Caco-2 (cell line): ENCODE data around the gene VPS39. TPM values are rescaled to one million over a fixed set of nuclear protein-coding genes. Genes with fewer than 3 reads are reported as not detected.

Experiments used
- BruUV-seq: library from RNA; stranded (reverse); fragments of 400-500 nt; replicated peaks from 2 replicates; lab custom pipeline; 2021; lab: Mats Ljungman, UMichigan
- CTCF ChIA-PET: fragments of 300-600 bp; sonication (Branson Sonifier 250); formaldehyde crosslinking; loops from one replicate; lab custom pipeline; 2022; ENCODE audit warnings: antibody characterized with exemption; lab: Charles Lee
- POLR2A ChIA-PET: fragments of 300-600 bp; sonication (Branson Sonifier 250); formaldehyde crosslinking; loops from one replicate; lab custom pipeline; 2022; ENCODE audit warnings: antibody characterized with exemption; lab: Charles Lee
- DNase-seq, 2 experiments: peaks; one replicate each; pipeline versions ENCODE4 v3.0.0 to v3.0.0-alpha.2; 2020 to 2022
- H3K27me3 ChIP-seq: replicated peaks from 2 replicates; pipeline ENCODE4 v1.6.0; 2011; ENCODE audit warnings: low read length; ENCODE audit not compliant: control insufficient read depth, insufficient read depth
- H3K36me3 ChIP-seq: 2 replicates; pipeline ENCODE4 v1.5.1; 2011; ENCODE audit warnings: low read length; ENCODE audit not compliant: control insufficient read depth, insufficient read depth
- H3K4me1 ChIP-seq: fragments of 250-450 bp; sonication (Bioruptor Pico); 2 replicates; pipeline ENCODE4 v1.5.1; 2020; ENCODE audit warnings: mild to moderate bottlenecking
- H3K4me3 ChIP-seq: 2 replicates; pipeline ENCODE4 v1.5.1; 2011; ENCODE audit warnings: low read depth, mild to moderate bottlenecking, control low read depth, low read length
- H3K9me3 ChIP-seq: fragments of 250-450 bp; sonication (Bioruptor Pico); 2 replicates; pipeline ENCODE4 v1.5.1; 2020; ENCODE audit warnings: mild to moderate bottlenecking, moderate library complexity
- H3K27ac Mint-ChIP-seq: one replicate; pipeline ENCODE4 v1.8.0; 2022; ENCODE audit warnings: mixed read lengths; ENCODE audit not compliant: unreplicated experiment
- H3K27me3 Mint-ChIP-seq: one replicate; pipeline ENCODE4 v1.8.0; 2022; ENCODE audit warnings: mixed read lengths; ENCODE audit not compliant: insufficient read depth, unreplicated experiment
- H3K36me3 Mint-ChIP-seq: one replicate; pipeline ENCODE4 v1.8.0; 2022; ENCODE audit warnings: mild to moderate bottlenecking, mixed read lengths; ENCODE audit not compliant: insufficient read depth, unreplicated experiment
- H3K4me1 Mint-ChIP-seq: one replicate; pipeline ENCODE4 v1.8.0; 2022; ENCODE audit warnings: low read depth, mixed read lengths; ENCODE audit not compliant: unreplicated experiment
- H3K4me3 Mint-ChIP-seq: one replicate; pipeline ENCODE4 v1.8.0; 2022; ENCODE audit warnings: mild to moderate bottlenecking, moderate library complexity, mixed read lengths; ENCODE audit not compliant: unreplicated experiment
- H3K9me3 Mint-ChIP-seq: one replicate; pipeline ENCODE4 v1.8.0; 2022; ENCODE audit warnings: mixed read lengths; ENCODE audit not compliant: unreplicated experiment
- intact Hi-C: fragments of 100-400 bp; cut with micrococcal nuclease; formaldehyde crosslinking; loops from one replicate; pipeline ENCODE4 v1.10.0; 2022; ENCODE audit not compliant: unreplicated experiment
- total RNA-seq: library from RNA; stranded (reverse); gene quantifications from 2 replicates; pipeline ENCODE4 v1.2.3, GENCODE V29; 2022
- TF ChIP-seq, protein P1 (sequence below), 2 experiments: fragments of 200-600 bp in 1 of 2; IDR thresholded peaks; 1 replicate in 1 of 2; 2 replicates in 1 of 2; pipeline versions ENCODE4 v1.5.1 to v1.8.0; 2011 to 2022; ENCODE audit warnings: antibody characterized with exemption in 1 of 2, control low read depth in 1 of 2, inconsistent platforms in 1 of 2, low read depth in 1 of 2, low read length in 1 of 2, mild to moderate bottlenecking in 1 of 2, moderate library complexity in 1 of 2; ENCODE audit not compliant: insufficient read depth in 1 of 2, severe bottlenecking in 1 of 2, unreplicated experiment in 1 of 2

VPS39 gene
- total RNA-seq, 1 experiment from 2014 or later: 48.4 TPM

GRCh38 chr15:42140383-42141070, 67.6 kb downstream of the VPS39 start:
- no peak overlapping the region for H3K27ac Mint-ChIP-seq
- no peak overlapping the region for H3K4me3 ChIP-seq
- H3K9me3 Mint-ChIP-seq: peaks cover 29% of the 10 kb centered on the region
- peaks cover 4% of the 10 kb centered on the region for H3K36me3 Mint-ChIP-seq
- CTCF ChIA-PET: no interaction called here
- no peaks in the 10 kb centered on the region for H3K36me3 ChIP-seq
- no peaks in the 10 kb centered on the region for H3K27me3 ChIP-seq
- TF ChIP-seq, protein P1, sequence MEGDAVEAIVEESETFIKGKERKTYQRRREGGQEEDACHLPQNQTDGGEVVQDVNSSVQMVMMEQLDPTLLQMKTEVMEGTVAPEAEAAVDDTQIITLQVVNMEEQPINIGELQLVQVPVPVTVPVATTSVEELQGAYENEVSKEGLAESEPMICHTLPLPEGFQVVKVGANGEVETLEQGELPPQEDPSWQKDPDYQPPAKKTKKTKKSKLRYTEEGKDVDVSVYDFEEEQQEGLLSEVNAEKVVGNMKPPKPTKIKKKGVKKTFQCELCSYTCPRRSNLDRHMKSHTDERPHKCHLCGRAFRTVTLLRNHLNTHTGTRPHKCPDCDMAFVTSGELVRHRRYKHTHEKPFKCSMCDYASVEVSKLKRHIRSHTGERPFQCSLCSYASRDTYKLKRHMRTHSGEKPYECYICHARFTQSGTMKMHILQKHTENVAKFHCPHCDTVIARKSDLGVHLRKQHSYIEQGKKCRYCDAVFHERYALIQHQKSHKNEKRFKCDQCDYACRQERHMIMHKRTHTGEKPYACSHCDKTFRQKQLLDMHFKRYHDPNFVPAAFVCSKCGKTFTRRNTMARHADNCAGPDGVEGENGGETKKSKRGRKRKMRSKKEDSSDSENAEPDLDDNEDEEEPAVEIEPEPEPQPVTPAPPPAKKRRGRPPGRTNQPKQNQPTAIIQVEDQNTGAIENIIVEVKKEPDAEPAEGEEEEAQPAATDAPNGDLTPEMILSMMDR (IDR thresholded peaks at IDR 0.05; ENCODE audit: insufficient read depth in 1 of 2, low read depth in 1 of 2, low read length in 1 of 2, severe bottlenecking in 1 of 2, unreplicated experiment in 1 of 2): no peak
- POLR2A ChIA-PET: no interaction called here
- peaks cover 20% of the 10 kb centered on the region for H3K9me3 ChIP-seq
- peak in 1 of 2 experiments; percentile 21 for DNase-seq
- H3K4me3 Mint-ChIP-seq: no peak overlapping the region
- no peaks in the 10 kb centered on the region for H3K4me1 Mint-ChIP-seq
- H3K4me1 ChIP-seq: peaks cover 11% of the 10 kb centered on the region; the same call in 1 of the 2 replicates
- no TSS peak for BruUV-seq
- intact Hi-C loops: no loop called here
- no peaks in the 10 kb centered on the region for H3K27me3 Mint-ChIP-seq

DNA sequence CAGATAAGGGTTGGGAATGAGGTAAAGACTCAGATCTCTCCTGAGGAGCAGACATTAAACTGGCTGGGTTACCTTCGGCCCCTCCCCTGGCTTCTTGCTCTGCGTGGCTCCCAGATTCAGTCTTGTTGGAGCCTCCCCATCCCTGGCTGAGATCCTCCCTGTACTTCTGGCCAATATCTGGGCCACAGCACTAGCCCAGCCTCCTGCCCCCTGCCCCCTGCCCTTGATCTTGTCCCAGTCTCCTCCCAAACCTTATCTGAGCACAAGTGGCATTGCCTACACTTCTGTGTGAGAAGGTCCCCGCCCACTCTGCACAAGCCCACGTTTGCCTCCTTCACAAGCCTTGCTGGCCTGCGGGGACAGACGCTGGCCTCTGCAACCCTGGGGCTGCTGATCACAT, 68.5 kb downstream of the VPS39 start:
- POLR2A ChIA-PET: no interaction called here

DNA sequence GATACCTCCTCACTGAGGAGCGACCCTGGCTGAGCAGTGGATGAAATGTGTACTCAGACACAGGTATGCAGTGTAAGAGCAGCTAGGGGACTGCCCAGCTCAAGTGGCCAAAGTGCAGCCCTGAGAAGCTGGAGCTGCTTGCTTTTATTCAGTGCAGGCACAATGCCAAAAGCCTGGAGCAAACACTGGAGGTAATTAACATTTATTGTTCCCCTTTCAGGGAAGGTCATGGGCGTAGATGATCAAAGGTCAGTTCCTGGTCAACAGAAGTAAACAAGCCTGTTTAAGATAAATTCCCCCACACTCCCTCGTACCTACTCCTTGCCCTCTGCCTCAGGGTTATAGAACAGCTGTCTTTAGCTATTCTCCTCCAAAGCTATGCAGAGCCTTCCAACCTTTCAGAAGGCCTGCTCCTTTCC, 69.1 kb downstream of the VPS39 start:
- BruUV-seq: no TSS peak
- no peaks in the 10 kb centered on the region for H3K27me3 Mint-ChIP-seq
- TF ChIP-seq, protein P1 (IDR thresholded peaks at IDR 0.05; ENCODE audit: insufficient read depth in 1 of 2, low read depth in 1 of 2, low read length in 1 of 2, severe bottlenecking in 1 of 2, unreplicated experiment in 1 of 2): no peak
- Histone ChIP-seq H3K36me3 (no peaks in the 10 kb centered on the region), H3K9me3 (peaks cover 20% of the 10 kb centered on the region), H3K4me3 (no peak overlapping the region), H3K4me1 (peaks cover 11% of the 10 kb centered on the region; the same call in 1 of the 2 replicates), H3K27me3 (no peaks in the 10 kb centered on the region)
- peaks cover 4% of the 10 kb centered on the region for H3K36me3 Mint-ChIP-seq
- peak; percentile 65 to 83 for DNase-seq
- H3K4me3 Mint-ChIP-seq: no peak overlapping the region
- H3K9me3 Mint-ChIP-seq: peaks cover 29% of the 10 kb centered on the region
- intact Hi-C loops: no loop called here
- ChIA-PET POLR2A (no interaction called here), CTCF (interaction anchor here (0.6 kb wide), 1 partner anchor 871 kb away, joined by 5 read pairs; no protein-coding TSS in a partner anchor)
- H3K4me1 Mint-ChIP-seq: peaks cover 5% of the 10 kb centered on the region
- H3K27ac Mint-ChIP-seq: peak overlapping the region; percentile 9

More for the DNA sequence above, 68.5 kb downstream of the VPS39 start:
- Histone ChIP-seq H3K9me3 (peaks cover 20% of the 10 kb centered on the region), H3K36me3 (no peaks in the 10 kb centered on the region), H3K4me3 (no peak overlapping the region), H3K27me3 (no peaks in the 10 kb centered on the region), H3K4me1 (peaks cover 11% of the 10 kb centered on the region; the same call in 1 of the 2 replicates)
- intact Hi-C loops: no loop called here
- H3K4me1 Mint-ChIP-seq: no peaks in the 10 kb centered on the region
- peaks cover 29% of the 10 kb centered on the region for H3K9me3 Mint-ChIP-seq
- H3K36me3 Mint-ChIP-seq: peaks cover 4% of the 10 kb centered on the region
- TF ChIP-seq, protein P1 (IDR thresholded peaks at IDR 0.05; ENCODE audit: insufficient read depth in 1 of 2, low read depth in 1 of 2, low read length in 1 of 2, severe bottlenecking in 1 of 2, unreplicated experiment in 1 of 2): no peak
- H3K27ac Mint-ChIP-seq: peak overlapping the region; percentile 9
- DNase-seq: peak in 1 of 2 experiments; percentile 26
- H3K4me3 Mint-ChIP-seq: no peak overlapping the region
- CTCF ChIA-PET: no interaction called here
- H3K27me3 Mint-ChIP-seq: no peaks in the 10 kb centered on the region
- BruUV-seq: no TSS peak
